SK-N-MC (cell line): ENCODE data around the gene NRROS.
"Not testable (repeated sequence)": the region's sequence is repeated elsewhere in the genome, so short reads cannot be mapped to it uniquely, and the experiment has no call there.

Source experiments
- EZH2 ChIP-seq: fragments of 200-600 bp; sonication (generic); IDR thresholded peaks from one replicate; pipeline ENCODE4 v1.6.1; 2017; ENCODE audit warnings: antibody characterized with exemption
- FOXP2 ChIP-seq: optimal IDR thresholded peaks from 2 replicates; pipeline ENCODE3; 2011; ENCODE audit warnings: mild to moderate bottlenecking, moderate library complexity; ENCODE audit not compliant: insufficient read depth; ENCODE audit errors: extremely low read length, control extremely low read depth
- POLR2AphosphoS5 ChIP-seq: IDR thresholded peaks from 2 replicates; pipeline ENCODE4 v1.6.1; 2012; ENCODE audit warnings: mild to moderate bottlenecking, low read depth, low read length, borderline replicate concordance

GRCh38 chr3:196637941-196638340 lies 1.6 kb upstream of the NRROS start:
- TF ChIP-seq EZH2, POLR2AphosphoS5, FOXP2: not testable (repeated sequence)
